DMS53 treated with DMSO at 0.1 percent for 48 hours (cell line): ENCODE measurements around the gene CAPN9.

Experiments
- DNase-seq: peaks from one replicate; lab custom pipeline; 2025; ENCODE audit not compliant: unreplicated experiment; lab: John Stamatoyannopoulos, UW

CAPN9 gene

DNA sequence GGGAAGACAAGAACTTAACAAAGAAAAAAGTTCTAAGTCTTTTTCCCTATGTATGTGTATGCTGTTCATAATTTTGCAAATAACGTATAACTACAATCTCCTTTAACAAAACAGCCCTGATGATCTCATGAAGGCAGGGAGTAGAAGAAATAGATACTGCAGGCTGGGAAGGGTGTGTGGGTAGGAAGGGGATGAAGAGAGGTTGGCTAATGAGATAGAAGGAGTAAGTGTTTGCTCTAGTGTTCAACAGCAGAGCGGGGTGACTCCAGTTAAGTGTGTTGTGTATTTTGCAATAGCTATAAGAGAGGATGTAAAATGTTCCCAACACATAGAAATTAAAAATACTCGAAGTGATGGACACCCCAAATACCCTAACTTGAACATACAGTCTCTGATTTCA, 101.0 kb downstream of the CAPN9 start:
- DNase-seq, result no peak

DNA sequence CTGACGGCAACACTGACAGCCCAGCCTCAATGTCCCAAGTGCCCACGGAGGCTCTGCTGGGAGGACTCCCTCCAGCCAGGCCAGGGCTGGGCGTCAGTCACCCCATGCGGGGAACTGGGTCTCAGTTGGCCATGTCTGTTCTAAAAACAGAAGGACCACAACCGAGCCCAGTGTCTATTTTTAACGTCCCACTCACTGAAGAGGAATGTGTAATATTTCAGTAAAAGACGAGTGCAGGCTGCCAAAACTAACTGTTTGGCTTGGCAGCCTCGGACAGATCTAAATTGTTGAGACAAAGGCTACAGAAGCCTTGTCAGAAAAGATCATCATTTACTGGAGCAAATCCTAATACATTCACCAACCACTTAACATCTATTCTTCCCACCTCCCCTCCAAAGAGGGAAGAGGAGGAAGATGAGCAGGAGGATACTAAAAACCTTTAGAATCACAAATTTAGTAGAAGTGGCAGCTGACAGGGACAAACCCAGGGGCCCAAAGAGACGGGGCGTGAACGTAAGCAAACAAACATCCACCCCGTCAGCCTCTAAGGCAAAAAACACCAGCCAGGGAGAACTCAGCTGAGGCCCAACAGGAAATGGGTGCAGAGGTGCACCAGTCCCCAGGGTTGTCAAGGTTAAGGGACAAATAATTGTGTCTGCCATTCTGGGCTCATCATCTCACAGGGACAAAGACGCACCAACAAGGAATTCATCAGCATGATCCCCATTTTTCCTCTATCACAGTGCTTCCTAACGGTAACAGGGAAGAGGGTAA, 102.5 kb downstream of the CAPN9 start:
- DNase-seq, result no peak

DNA sequence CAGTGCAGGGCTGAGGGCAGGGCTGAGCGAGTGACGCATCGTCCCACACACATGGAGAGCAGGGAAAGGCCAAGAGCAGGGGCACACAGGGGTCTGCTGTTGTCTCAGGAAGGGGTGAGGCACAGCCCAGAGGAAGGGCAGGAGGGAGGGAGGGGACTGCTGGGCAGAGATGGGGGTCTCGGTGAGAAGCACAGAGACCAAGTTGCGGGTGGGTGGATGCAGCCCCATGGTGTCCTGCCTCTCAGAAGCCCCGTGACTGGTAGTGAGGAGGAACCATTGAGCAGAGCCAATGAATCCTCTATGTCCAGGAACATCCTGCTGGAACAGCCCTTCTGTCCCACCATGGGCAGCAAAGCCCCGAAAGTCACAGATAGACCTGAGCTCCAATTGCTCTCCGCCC, 103.4 kb downstream of the CAPN9 start:
- no peak for DNase-seq

DNA sequence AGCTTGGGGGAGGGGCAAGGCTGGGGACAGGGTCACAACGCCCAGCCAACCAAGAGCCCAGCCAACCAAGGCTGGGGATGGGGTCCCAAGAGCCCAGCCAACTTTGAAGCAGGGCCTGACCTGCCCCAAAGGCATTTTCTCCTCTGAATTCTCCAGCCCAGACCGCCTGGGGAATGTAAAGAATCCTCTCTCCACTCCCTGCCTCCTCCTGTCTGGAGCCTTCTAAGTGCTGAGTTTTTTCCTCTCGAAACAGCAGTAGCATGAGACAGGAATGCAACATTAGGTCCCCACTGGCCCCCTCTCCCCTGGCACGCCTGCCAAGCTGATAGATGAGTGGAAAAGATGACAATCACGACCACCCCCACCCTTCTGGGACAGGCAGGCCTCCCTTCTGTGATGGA, 104.1 kb downstream of the CAPN9 start:
- DNase-seq, result no peak
